ENCODE results near the gene HEMK1. TPM values are rescaled to one million over a fixed set of nuclear protein-coding genes. Genes with fewer than 3 reads are reported as not detected.

Gene HEMK1
- total RNA-seq, 1 donor from 2014 or later: 13.1 TPM

- intact Hi-C loops (cut with DNase I): no loop called here
- peaks cover 0 to 16% of the 10 kb centered on the region in 2 donors for H3K4me1 ChIP-seq
- no peaks in the 10 kb centered on the region for H3K9me3 ChIP-seq
- no peak overlapping the region for H3K27ac ChIP-seq
- no peaks in the 10 kb centered on the region for H3K27me3 ChIP-seq
- H3K36me3 ChIP-seq: peaks cover 6 to 33% of the 10 kb centered on the region in 2 donors
- no peak for DNase-seq (ENCODE audit: low spot score in 2 of 2)
- no peak for TF ChIP-seq CTCF (IDR thresholded peaks at IDR 0.05)
- no peak overlapping the region for H3K4me3 ChIP-seq
Observed at GRCh38 chr3:50645378-50645777, 76.1 kb downstream of the HEMK1 start.

Other genes starting within 250 kb of the HEMK1 start
- 449 TPM for gene HYAL2, start 246.8 kb upstream of the HEMK1 start, total RNA-seq
- 25.4 TPM for gene TUSC2, start 241.3 kb upstream of the HEMK1 start, total RNA-seq
- 34.9 TPM for gene RASSF1, start 228.7 kb upstream of the HEMK1 start, total RNA-seq
- not detected for gene ZMYND10, start 223.8 kb upstream of the HEMK1 start, total RNA-seq
- gene NPRL2, start 218.7 kb upstream of the HEMK1 start, total RNA-seq: 37.8 TPM
- gene CYB561D2, start 218.7 kb upstream of the HEMK1 start, total RNA-seq: 20.2 TPM
- gene TMEM115, start 210.0 kb upstream of the HEMK1 start, total RNA-seq: 55.7 TPM
- gene CACNA2D2, start 65.9 kb upstream of the HEMK1 start, total RNA-seq: 0.85 TPM
- gene C3orf18, start 1.8 kb upstream of the HEMK1 start, total RNA-seq: 29.5 TPM
- 6.1 TPM for gene CISH, start 42.3 kb downstream of the HEMK1 start, total RNA-seq
- gene MAPKAPK3, start 47.6 kb downstream of the HEMK1 start, total RNA-seq: 23.7 TPM
- 3.9 TPM for gene DOCK3, start 105.4 kb downstream of the HEMK1 start, total RNA-seq

Data from ascending aorta (tissue), 2 donors.